Measurements from ENCODE around the gene NHS.
"Not testable (repeated sequence)": the region's sequence is repeated elsewhere in the genome, so short reads cannot be mapped to it uniquely, and the experiment has no call there.

The NHS gene

GRCh38 chrX:17443556-17443955, 68.6 kb downstream of the NHS start:
- DNase-seq (ENCODE audit: low spot score): no peak
- in situ Hi-C loops (cut with MboI; ENCODE audit: low sequenced_read_pairs, unreplicated experiment): no loop called here
- no peak for TF ChIP-seq CTCF (IDR thresholded peaks at IDR 0.05; ENCODE audit: borderline replicate concordance, control extremely low read depth, extremely low read depth, insufficient read depth, missing control alignments)

- in situ Hi-C loops (cut with MboI; ENCODE audit: low sequenced_read_pairs, unreplicated experiment); DNase-seq (ENCODE audit: low spot score): not testable (repeated sequence)
These were observed 71.3 kb downstream of the NHS start for GRCh38 chrX:17446269-17446668.

GRCh38 chrX:17448188-17448587, 73.2 kb downstream of the NHS start:
- no peak for TF ChIP-seq CTCF (IDR thresholded peaks at IDR 0.05; ENCODE audit: borderline replicate concordance, control extremely low read depth, extremely low read depth, insufficient read depth, missing control alignments)
- DNase-seq (ENCODE audit: low spot score): no peak
- in situ Hi-C loops (cut with MboI; ENCODE audit: low sequenced_read_pairs, unreplicated experiment): no loop called here

GRCh38 chrX:17449866-17450265, 74.9 kb downstream of the NHS start:
- no peak for TF ChIP-seq CTCF (IDR thresholded peaks at IDR 0.05; ENCODE audit: borderline replicate concordance, control extremely low read depth, extremely low read depth, insufficient read depth, missing control alignments)
- in situ Hi-C loops (cut with MboI; ENCODE audit: low sequenced_read_pairs, unreplicated experiment): no loop called here
- no peak for DNase-seq (ENCODE audit: low spot score)

- no peak for TF ChIP-seq CTCF (IDR thresholded peaks at IDR 0.05; ENCODE audit: borderline replicate concordance, control extremely low read depth, extremely low read depth, insufficient read depth, missing control alignments)
- in situ Hi-C loops (cut with MboI; ENCODE audit: low sequenced_read_pairs, unreplicated experiment): no loop called here
These were observed 78.8 kb downstream of the NHS start for GRCh38 chrX:17453788-17454187.

GRCh38 chrX:17456526-17456925, 81.5 kb downstream of the NHS start:
- no peak for DNase-seq (ENCODE audit: low spot score)
- TF ChIP-seq CTCF (IDR thresholded peaks at IDR 0.05; ENCODE audit: borderline replicate concordance, control extremely low read depth, extremely low read depth, insufficient read depth, missing control alignments): no peak
- in situ Hi-C loops (cut with MboI; ENCODE audit: low sequenced_read_pairs, unreplicated experiment): no loop called here

More at GRCh38 chrX:17453788-17454187, 78.8 kb downstream of the NHS start:
- DNase-seq (ENCODE audit: low spot score): no peak

GRCh38 chrX:17459008-17459611, 84.1 kb downstream of the NHS start:
- no peak for DNase-seq (ENCODE audit: low spot score)
- in situ Hi-C loops (cut with MboI; ENCODE audit: low sequenced_read_pairs, unreplicated experiment): no loop called here
- TF ChIP-seq CTCF (IDR thresholded peaks at IDR 0.05; ENCODE audit: borderline replicate concordance, control extremely low read depth, extremely low read depth, insufficient read depth, missing control alignments): no peak

Data from GM13976 (cell line).